ENCODE measurements around the gene ATP8A1. TPM values are rescaled to one million over a fixed set of nuclear protein-coding genes. Genes with fewer than 3 reads are reported as not detected.

Gene ATP8A1
- total and polyA plus RNA-seq, 2 of the 4 experiments (the other 2 are of a cell fraction), result 0.12 to 0.36 TPM

DNA sequence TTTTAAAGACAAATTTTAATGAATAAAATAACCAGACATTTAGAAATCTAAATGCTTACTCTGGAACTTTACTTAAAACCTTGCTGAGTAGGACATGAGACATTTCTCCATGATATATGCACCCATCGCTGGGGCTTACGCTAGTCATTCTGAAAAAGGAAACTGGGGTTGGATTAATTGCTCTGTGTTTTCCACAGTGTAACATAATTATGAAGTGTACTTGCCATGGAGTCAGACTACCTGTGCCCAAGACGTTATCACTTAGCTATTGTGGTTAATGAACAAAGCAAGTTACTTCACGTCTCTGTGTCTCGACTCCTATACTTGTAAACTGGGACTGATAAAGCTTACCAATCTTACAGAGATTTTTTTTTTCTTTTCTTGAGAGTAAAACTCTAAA is 211.9 kb downstream of the ATP8A1 start:
- no peak overlapping the region for H3K23ac ChIP-seq (ENCODE audit: low read depth, low read length)
- H3K9ac ChIP-seq (ENCODE audit: low read depth, low read length), result no peak overlapping the region
- H3K4me2 ChIP-seq (ENCODE audit: low read depth, low read length), result no peak overlapping the region
- in situ Hi-C loops (cut with MboI; ENCODE audit: low sequenced_read_pairs), result no loop called here
- BruUV-seq (replicated peaks), result no TSS peak
- no peak overlapping the region for H2AK9ac ChIP-seq (replicated peaks; ENCODE audit: low read depth, low read length, poor library complexity)
- no peak overlapping the region for H2BK20ac ChIP-seq (ENCODE audit: low read depth, low read length)
- no peaks in the 10 kb centered on the region for H3K9me3 ChIP-seq (ENCODE audit: control insufficient read depth, insufficient read depth, low read length)
- TF ChIP-seq, protein P1, sequence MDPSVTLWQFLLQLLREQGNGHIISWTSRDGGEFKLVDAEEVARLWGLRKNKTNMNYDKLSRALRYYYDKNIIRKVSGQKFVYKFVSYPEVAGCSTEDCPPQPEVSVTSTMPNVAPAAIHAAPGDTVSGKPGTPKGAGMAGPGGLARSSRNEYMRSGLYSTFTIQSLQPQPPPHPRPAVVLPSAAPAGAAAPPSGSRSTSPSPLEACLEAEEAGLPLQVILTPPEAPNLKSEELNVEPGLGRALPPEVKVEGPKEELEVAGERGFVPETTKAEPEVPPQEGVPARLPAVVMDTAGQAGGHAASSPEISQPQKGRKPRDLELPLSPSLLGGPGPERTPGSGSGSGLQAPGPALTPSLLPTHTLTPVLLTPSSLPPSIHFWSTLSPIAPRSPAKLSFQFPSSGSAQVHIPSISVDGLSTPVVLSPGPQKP (IDR thresholded peaks at IDR 0.05; ENCODE audit: borderline replicate concordance, low read depth, low read length), result no peak
- no peak for TF ChIP-seq FOS (IDR thresholded peaks at IDR 0.05; ENCODE audit: low read depth, low read length)
- TF ChIP-seq RFX5 (IDR thresholded peaks at IDR 0.05; ENCODE audit: low read depth, low read length), result no peak
- TF ChIP-seq RAD21 (IDR thresholded peaks at IDR 0.05; ENCODE audit: low read length), result no peak
- TF ChIP-seq, protein P2, sequence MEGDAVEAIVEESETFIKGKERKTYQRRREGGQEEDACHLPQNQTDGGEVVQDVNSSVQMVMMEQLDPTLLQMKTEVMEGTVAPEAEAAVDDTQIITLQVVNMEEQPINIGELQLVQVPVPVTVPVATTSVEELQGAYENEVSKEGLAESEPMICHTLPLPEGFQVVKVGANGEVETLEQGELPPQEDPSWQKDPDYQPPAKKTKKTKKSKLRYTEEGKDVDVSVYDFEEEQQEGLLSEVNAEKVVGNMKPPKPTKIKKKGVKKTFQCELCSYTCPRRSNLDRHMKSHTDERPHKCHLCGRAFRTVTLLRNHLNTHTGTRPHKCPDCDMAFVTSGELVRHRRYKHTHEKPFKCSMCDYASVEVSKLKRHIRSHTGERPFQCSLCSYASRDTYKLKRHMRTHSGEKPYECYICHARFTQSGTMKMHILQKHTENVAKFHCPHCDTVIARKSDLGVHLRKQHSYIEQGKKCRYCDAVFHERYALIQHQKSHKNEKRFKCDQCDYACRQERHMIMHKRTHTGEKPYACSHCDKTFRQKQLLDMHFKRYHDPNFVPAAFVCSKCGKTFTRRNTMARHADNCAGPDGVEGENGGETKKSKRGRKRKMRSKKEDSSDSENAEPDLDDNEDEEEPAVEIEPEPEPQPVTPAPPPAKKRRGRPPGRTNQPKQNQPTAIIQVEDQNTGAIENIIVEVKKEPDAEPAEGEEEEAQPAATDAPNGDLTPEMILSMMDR (conservative IDR thresholded peaks at IDR 0.05; ENCODE audit: low read depth, low read length), result no peak
- no peak for TF ChIP-seq NFE2L2 (IDR thresholded peaks at IDR 0.05; ENCODE audit: low read depth, low read length)
- TF ChIP-seq MAFK (IDR thresholded peaks at IDR 0.05; ENCODE audit: low read depth, low read length), result no peak
- TF ChIP-seq BHLHE40 (IDR thresholded peaks at IDR 0.05; ENCODE audit: low read depth, low read length), result no peak
- no peak for TF ChIP-seq RCOR1 (IDR thresholded peaks at IDR 0.05; ENCODE audit: insufficient replicate concordance, low read length)
- TF ChIP-seq, protein P3, sequence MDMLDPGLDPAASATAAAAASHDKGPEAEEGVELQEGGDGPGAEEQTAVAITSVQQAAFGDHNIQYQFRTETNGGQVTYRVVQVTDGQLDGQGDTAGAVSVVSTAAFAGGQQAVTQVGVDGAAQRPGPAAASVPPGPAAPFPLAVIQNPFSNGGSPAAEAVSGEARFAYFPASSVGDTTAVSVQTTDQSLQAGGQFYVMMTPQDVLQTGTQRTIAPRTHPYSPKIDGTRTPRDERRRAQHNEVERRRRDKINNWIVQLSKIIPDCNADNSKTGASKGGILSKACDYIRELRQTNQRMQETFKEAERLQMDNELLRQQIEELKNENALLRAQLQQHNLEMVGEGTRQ (IDR thresholded peaks at IDR 0.05; ENCODE audit: low read depth, low read length), result no peak
- no peak for TF ChIP-seq POLR2A (IDR thresholded peaks at IDR 0.05; ENCODE audit: low read depth, low read length)
- no peak for TF ChIP-seq SMC3 (IDR thresholded peaks at IDR 0.05; ENCODE audit: low read depth, low read length)
- no peak for TF ChIP-seq MXI1 (IDR thresholded peaks at IDR 0.05; ENCODE audit: borderline replicate concordance, low read depth, low read length)
- TF ChIP-seq CEBPB (IDR thresholded peaks at IDR 0.05; ENCODE audit: low read depth, low read length), result no peak
- no peak for TF ChIP-seq MAZ (IDR thresholded peaks at IDR 0.05; ENCODE audit: borderline replicate concordance, low read depth, low read length)
- no peak for TF ChIP-seq CHD1 (IDR thresholded peaks at IDR 0.05; ENCODE audit: low read depth, low read length)
- no peak overlapping the region for H2AK5ac ChIP-seq (ENCODE audit: low read depth, low read length)
- no peaks in the 10 kb centered on the region for H4K20me1 ChIP-seq (ENCODE audit: insufficient read depth, low read length)
- H3K18ac ChIP-seq (ENCODE audit: low read depth, low read length), result no peak overlapping the region
- H2BK15ac ChIP-seq (ENCODE audit: low read depth, low read length), result no peak overlapping the region
- no peak overlapping the region for H4K91ac ChIP-seq (ENCODE audit: insufficient read depth, low read depth, low read length)
- no peak overlapping the region for H2BK120ac ChIP-seq (ENCODE audit: low read depth, low read length)
- dilution Hi-C loops (cut with HindIII; ENCODE audit: low sequenced_read_pairs, unreplicated experiment), result no loop called here
- CTCF ChIA-PET, result no interaction called here
- H3K27ac ChIP-seq (ENCODE audit: insufficient read depth, low read length), result no peak overlapping the region
- DNase-seq, result no peak
- intact Hi-C loops (cut with micrococcal nuclease), result no loop called here
- no peak overlapping the region for H3K14ac ChIP-seq (replicated peaks; ENCODE audit: low read depth, low read length)
- H3K9me1 ChIP-seq (ENCODE audit: insufficient read depth, low read length), result no peaks in the 10 kb centered on the region
- H2BK5ac ChIP-seq (ENCODE audit: low read depth, low read length, poor library complexity, severe bottlenecking), result no peak overlapping the region
- ATAC-seq (ENCODE audit: low read depth), result no peak
- no peak overlapping the region for H2AFZ ChIP-seq (replicated peaks; ENCODE audit: low read length, poor library complexity)
- no peak overlapping the region for H4K8ac ChIP-seq (ENCODE audit: low read depth in 2 of 2, low read length in 2 of 2)
- WGBS, 2 experiments (ENCODE audit: extremely low coverage in 2 of 2, insufficient read length in 1 of 2), result no CpG with 5 or more reads among the region's 5 CpGs
- H3K4ac ChIP-seq (ENCODE audit: low read depth, low read length), result no peak overlapping the region
- H3K36me3 ChIP-seq (ENCODE audit: control insufficient read depth, insufficient read depth, low read length), result no peaks in the 10 kb centered on the region
- H4K5ac ChIP-seq (ENCODE audit: low read depth, low read length), result no peak overlapping the region
- no peak overlapping the region for H3K4me3 ChIP-seq (ENCODE audit: insufficient read depth, low read depth, low read length)
- no peaks in the 10 kb centered on the region; the same call in 1 of the 2 replicates for H3K27me3 ChIP-seq (ENCODE audit: control insufficient read depth, insufficient read depth, low read length)
- POLR2A ChIA-PET (ENCODE audit: unreplicated experiment), result no interaction called here
- no peaks in the 10 kb centered on the region for H3K79me1 ChIP-seq (ENCODE audit: low read depth in 1 of 2, low read length in 2 of 2)
- H3K56ac ChIP-seq (ENCODE audit: extremely low read depth, insufficient read depth, low read length), result no peak overlapping the region
- H3K4me1 ChIP-seq (ENCODE audit: control insufficient read depth, insufficient read depth, low read length), result no peaks in the 10 kb centered on the region

Measured in IMR-90 (cell line).